Naive thymus-derived CD4-positive, alpha-beta T cell (primary cell): ENCODE results near the gene OR5J2. TPM values are rescaled to one million over a fixed set of nuclear protein-coding genes. Genes with fewer than 3 reads are reported as not detected.
"Not testable (repeated sequence)": the region's sequence is repeated elsewhere in the genome, so short reads cannot be mapped to it uniquely, and the experiment has no call there.

Source experiments
- ATAC-seq: fragments of 150-1000 bp; cut with Tn5 transposase; 2 replicates; pipeline ENCODE4 v1.10.0; 2021; ENCODE audit warnings: mild to moderate bottlenecking, moderate library complexity
- CTCF ChIA-PET: fragments of 350-600 bp; sonication (Branson Sonifier 250); formaldehyde crosslinking; loops from one replicate; lab custom pipeline; 2021; ENCODE audit warnings: antibody characterized with exemption; lab: Charles Lee
- POLR2A ChIA-PET: fragments of 350-600 bp; sonication (Branson Sonifier 250); formaldehyde crosslinking; loops from one replicate; lab custom pipeline; 2021; ENCODE audit warnings: antibody characterized with exemption, inconsistent platforms; lab: Charles Lee
- DNase-seq, 9 donors: peaks; one replicate each; pipeline versions ENCODE4 v3.0.0 to v3.0.0-alpha.2; 2020 to 2022; ENCODE audit warnings: mixed read lengths in 1 of 9
- H3K27ac ChIP-seq: one replicate; pipeline ENCODE4 v1.7.0; 2013; ENCODE audit warnings: mild to moderate bottlenecking, low read depth, low read length, moderate library complexity
- H3K27me3 ChIP-seq, 2 donors: one replicate each; pipeline ENCODE4 v1.7.0; 2013; ENCODE audit warnings: low read length in 2 of 2, mild to moderate bottlenecking in 2 of 2, moderate library complexity in 2 of 2; ENCODE audit not compliant: control insufficient read depth in 2 of 2, insufficient read depth in 2 of 2
- H3K36me3 ChIP-seq, 3 experiments: 1 replicate in 2 of 3; 2 replicates in 1 of 3; pipeline ENCODE4 v1.7.0; 2013; ENCODE audit warnings: low read length in 3 of 3, mild to moderate bottlenecking in 3 of 3, moderate library complexity in 1 of 3; ENCODE audit not compliant: insufficient read depth in 3 of 3, control insufficient read depth in 2 of 3
- H3K4me1 ChIP-seq, 2 donors: one replicate each; pipeline ENCODE4 v1.7.0; 2013; ENCODE audit warnings: low read length in 2 of 2, mild to moderate bottlenecking in 2 of 2, moderate library complexity in 1 of 2; ENCODE audit not compliant: control insufficient read depth in 2 of 2, insufficient read depth in 2 of 2
- H3K4me3 ChIP-seq: 2 replicates; pipeline ENCODE4 v1.7.0; 2013; ENCODE audit warnings: mild to moderate bottlenecking, low read length
- H3K9me3 ChIP-seq, 3 experiments: 1 replicate in 2 of 3; 2 replicates in 1 of 3; pipeline ENCODE4 v1.7.0; 2013; ENCODE audit warnings: low read length in 3 of 3; ENCODE audit not compliant: control insufficient read depth in 2 of 3
- H3K27ac Mint-ChIP-seq, 9 donors: one replicate each; pipeline ENCODE4 v1.8.0; 2020 to 2022; ENCODE audit warnings: mixed read lengths in 9 of 9, mild to moderate bottlenecking in 8 of 9, moderate library complexity in 5 of 9, inconsistent platforms in 2 of 9
- H3K27me3 Mint-ChIP-seq, 5 donors: one replicate each; pipeline ENCODE4 v1.8.0; 2021 to 2022; ENCODE audit warnings: mixed read lengths in 5 of 5, mild to moderate bottlenecking in 1 of 5
- H3K36me3 Mint-ChIP-seq, 5 donors: one replicate each; pipeline ENCODE4 v1.8.0; 2020 to 2022; ENCODE audit warnings: mixed read lengths in 5 of 5, mild to moderate bottlenecking in 3 of 5, inconsistent platforms in 1 of 5
- H3K4me1 Mint-ChIP-seq, 7 donors: one replicate each; pipeline ENCODE4 v1.8.0; 2020 to 2022; ENCODE audit warnings: mixed read lengths in 7 of 7, mild to moderate bottlenecking in 3 of 7, inconsistent platforms in 1 of 7
- H3K4me3 Mint-ChIP-seq, 10 donors: one replicate each; pipeline ENCODE4 v1.8.0; 2020 to 2022; ENCODE audit warnings: mild to moderate bottlenecking in 10 of 10, mixed read lengths in 10 of 10, moderate library complexity in 6 of 10, inconsistent platforms in 2 of 10
- H3K9me3 Mint-ChIP-seq, 11 donors: one replicate each; pipeline ENCODE4 v1.8.0; 2020 to 2022; ENCODE audit warnings: mixed read lengths in 11 of 11, mild to moderate bottlenecking in 4 of 11, inconsistent platforms in 1 of 11, moderate library complexity in 1 of 11
- intact Hi-C, 2 donors: fragments of 100-400 bp; cut with micrococcal nuclease; formaldehyde crosslinking; loops; one replicate each; pipeline ENCODE4 v1.15.1; 2023
- polyA plus RNA-seq, 2 donors: library from polyadenylated mRNA; unstranded; fragments of 300-500 nt; fragmentation: Illumina TruSeq; gene quantifications; one replicate each; pipeline ENCODE4 v1.2.3, GENCODE V29; 2021
- total RNA-seq, 6 experiments: library from RNA in 5 of 6; stranded (reverse) in 5 of 6; gene quantifications; 1 replicate in 5 of 6; 2 replicates in 1 of 6; pipeline ENCODE4 v1.2.3 and lab custom pipeline; 2021 to 2026

OR5J2 gene
- total RNA-seq (not detected), polyA plus RNA-seq (not detected), total RNA-seq (lab: John Stamatoyannopoulos, UW) (not detected)

- POLR2A ChIA-PET = no interaction called here
- Mint-ChIP-seq H3K4me1 (no peaks in the 10 kb centered on the region), H3K9me3 (peaks cover 0 to 26% (median 9%) of the 10 kb centered on the region in 11 donors), H3K27ac (no peak within 1 kb of the TSS), H3K27me3 (no peaks in the 10 kb centered on the region), H3K36me3 (peaks cover 0 to 3% (median 0%) of the 10 kb centered on the region in 5 donors), H3K4me3 (no peak within 1 kb of the TSS)
- Histone ChIP-seq H3K27ac (no peak within 1 kb of the TSS), H3K36me3 (no peaks in the 10 kb centered on the region), H3K27me3 (no peaks in the 10 kb centered on the region), H3K4me3 (no peak within 1 kb of the TSS), H3K9me3 (peaks cover 0 to 8% (median 0%) of the 10 kb centered on the region in 3 experiments), H3K4me1 (no peaks in the 10 kb centered on the region)
- CTCF ChIA-PET = no interaction called here
- DNase-seq (no peak), ATAC-seq (no peak)
- intact Hi-C loops = no loop called here
Measured at GRCh38 chr11:56176318-56176717, at the start of gene OR5J2. Gene OR5J2 (plus strand): TSS chr11:56176618. CDS start chr11:56176618, 0 bp downstream.

- POLR2A ChIA-PET = no interaction called here
- H3K27me3 Mint-ChIP-seq = no peaks in the 10 kb centered on the region
Measured at GRCh38 chr11:56140151-56140661, 36.2 kb upstream of the OR5J2 start, which contains the start of gene OR8J3. Gene OR8J3 (minus strand): TSS chr11:56140201. CDS start chr11:56137718, 2,483 bp downstream.

GRCh38 chr11:56143681-56144080, 32.7 kb upstream of the OR5J2 start:
- H3K4me3 Mint-ChIP-seq, H3K4me1 ChIP-seq, H3K27ac Mint-ChIP-seq, H3K4me1 Mint-ChIP-seq, H3K9me3 ChIP-seq, H3K4me3 ChIP-seq, H3K27me3 Mint-ChIP-seq, H3K27me3 ChIP-seq, H3K36me3 ChIP-seq, ATAC-seq, DNase-seq, POLR2A ChIA-PET, intact Hi-C loops, H3K27ac ChIP-seq, H3K36me3 Mint-ChIP-seq, CTCF ChIA-PET: not testable (repeated sequence)
- peaks cover 0 to 19% (median 8%) of the 10 kb centered on the region in 11 donors for H3K9me3 Mint-ChIP-seq

More at GRCh38 chr11:56140151-56140661, 36.2 kb upstream of the OR5J2 start, which contains the start of gene OR8J3:
- CTCF ChIA-PET = no interaction called here
- ATAC-seq = no peak
- no peaks in the 10 kb centered on the region for H3K36me3 ChIP-seq
- H3K9me3 ChIP-seq = no peaks in the 10 kb centered on the region
- no peak within 1 kb of the TSS for H3K27ac Mint-ChIP-seq
- H3K4me3 ChIP-seq = no peak within 1 kb of the TSS
- H3K27me3 ChIP-seq = no peaks in the 10 kb centered on the region
- no peak within 1 kb of the TSS for H3K27ac ChIP-seq
- peaks cover 4 to 22% (median 9%) of the 10 kb centered on the region in 11 donors for H3K9me3 Mint-ChIP-seq
- intact Hi-C loops = no loop called here
- H3K4me1 Mint-ChIP-seq = no peaks in the 10 kb centered on the region
- no peak for DNase-seq
- no peaks in the 10 kb centered on the region for H3K36me3 Mint-ChIP-seq
- no peak within 1 kb of the TSS for H3K4me3 Mint-ChIP-seq
- H3K4me1 ChIP-seq = no peaks in the 10 kb centered on the region

GRCh38 chr11:56151376-56151775, 25.0 kb upstream of the OR5J2 start:
- intact Hi-C loops = no loop called here
- Mint-ChIP-seq H3K36me3 (peaks cover 0 to 5% (median 0%) of the 10 kb centered on the region in 5 donors), H3K27me3 (no peaks in the 10 kb centered on the region), H3K9me3 (peaks cover 12 to 55% (median 22%) of the 10 kb centered on the region in 11 donors), H3K27ac (no peak overlapping the region), H3K4me3 (no peak overlapping the region), H3K4me1 (no peaks in the 10 kb centered on the region)
- ATAC-seq (no peak), DNase-seq (no peak)
- Histone ChIP-seq H3K27me3 (no peaks in the 10 kb centered on the region), H3K4me3 (no peak overlapping the region), H3K9me3 (peaks cover 0 to 14% (median 0%) of the 10 kb centered on the region in 3 experiments), H3K4me1 (no peaks in the 10 kb centered on the region), H3K36me3 (no peaks in the 10 kb centered on the region), H3K27ac (no peak overlapping the region)
- ChIA-PET CTCF (no interaction called here), POLR2A (no interaction called here)

- peaks cover 12 to 63% (median 23%) of the 10 kb centered on the region in 11 donors for H3K9me3 Mint-ChIP-seq
- intact Hi-C loops = no loop called here
- H3K27ac Mint-ChIP-seq = no peak overlapping the region
Measured at GRCh38 chr11:56152333-56152732, 24.1 kb upstream of the OR5J2 start.

GRCh38 chr11:56160217-56160616, 16.2 kb upstream of the OR5J2 start, which contains the start of gene OR8K5:
Gene OR8K5 (minus strand): TSS chr11:56160317. CDS start chr11:56160317, 0 bp downstream.
- Histone ChIP-seq H3K36me3 (no peaks in the 10 kb centered on the region), H3K27ac (no peak within 1 kb of the TSS), H3K27me3 (no peaks in the 10 kb centered on the region), H3K4me3 (no peak within 1 kb of the TSS), H3K4me1 (no peaks in the 10 kb centered on the region), H3K9me3 (peaks cover 0 to 7% (median 0%) of the 10 kb centered on the region in 3 experiments)
- no peak within 1 kb of the TSS for H3K4me3 Mint-ChIP-seq
- DNase-seq = no peak
- CTCF ChIA-PET = no interaction called here
- POLR2A ChIA-PET = no interaction called here
- H3K36me3 Mint-ChIP-seq = no peaks in the 10 kb centered on the region
- H3K27ac Mint-ChIP-seq = no peak within 1 kb of the TSS
- intact Hi-C loops = no loop called here
- H3K4me1 Mint-ChIP-seq = no peaks in the 10 kb centered on the region
- ATAC-seq = no peak
- H3K27me3 Mint-ChIP-seq = no peaks in the 10 kb centered on the region
- H3K9me3 Mint-ChIP-seq = peaks cover 2 to 26% (median 11%) of the 10 kb centered on the region in 11 donors

More at GRCh38 chr11:56152333-56152732, 24.1 kb upstream of the OR5J2 start:
- no peak for DNase-seq
- Mint-ChIP-seq H3K4me3 (no peak overlapping the region), H3K27me3 (no peaks in the 10 kb centered on the region), H3K4me1 (no peaks in the 10 kb centered on the region), H3K36me3 (peaks cover 0 to 5% (median 0%) of the 10 kb centered on the region in 5 donors)
- peaks cover 0 to 14% (median 0%) of the 10 kb centered on the region in 3 experiments for H3K9me3 ChIP-seq
- no peaks in the 10 kb centered on the region for H3K36me3 ChIP-seq
- ChIA-PET POLR2A (no interaction called here), CTCF (no interaction called here)
- no peaks in the 10 kb centered on the region for H3K4me1 ChIP-seq
- ATAC-seq = no peak
- no peak overlapping the region for H3K4me3 ChIP-seq
- H3K27me3 ChIP-seq = no peaks in the 10 kb centered on the region
- H3K27ac ChIP-seq = no peak overlapping the region

- Mint-ChIP-seq H3K27me3 (no peaks in the 10 kb centered on the region), H3K9me3 (peaks cover 0 to 33% (median 6%) of the 10 kb centered on the region in 11 donors), H3K4me3 (no peak overlapping the region), H3K27ac (no peak overlapping the region), H3K36me3 (no peaks in the 10 kb centered on the region), H3K4me1 (no peaks in the 10 kb centered on the region)
- no peak overlapping the region for H3K4me3 ChIP-seq
- ATAC-seq (no peak), DNase-seq (no peak)
- no peaks in the 10 kb centered on the region for H3K9me3 ChIP-seq
- ChIA-PET CTCF (no interaction called here), POLR2A (no interaction called here)
- no peaks in the 10 kb centered on the region for H3K27me3 ChIP-seq
- H3K27ac ChIP-seq = no peak overlapping the region
- H3K36me3 ChIP-seq = no peaks in the 10 kb centered on the region
- intact Hi-C loops = no loop called here
- no peaks in the 10 kb centered on the region for H3K4me1 ChIP-seq
Measured at GRCh38 chr11:56163804-56164203, 12.6 kb upstream of the OR5J2 start.
